ENCODE data around the gene EPC2.

- TF ChIP-seq PATZ1 (tag by site-specific recombination; IDR thresholded peaks at IDR 0.05) (no peak), ZSCAN4 (tag by site-specific recombination; IDR thresholded peaks at IDR 0.05) (no peak), ZNF18 (tag by site-specific recombination; IDR thresholded peaks at IDR 0.05) (no peak), PBX3 (CRISPR knock-in tag; IDR thresholded peaks at IDR 0.05) (no peak), ZBTB48 (tag by site-specific recombination; IDR thresholded peaks at IDR 0.05) (no peak)
These were observed 6.3 kb downstream of the EPC2 start for GRCh38 chr2:148650881-148651280.

Data from HEK293 (cell line).